ENCODE measurements around the gene ZP4.

ZP4 gene, protein sequence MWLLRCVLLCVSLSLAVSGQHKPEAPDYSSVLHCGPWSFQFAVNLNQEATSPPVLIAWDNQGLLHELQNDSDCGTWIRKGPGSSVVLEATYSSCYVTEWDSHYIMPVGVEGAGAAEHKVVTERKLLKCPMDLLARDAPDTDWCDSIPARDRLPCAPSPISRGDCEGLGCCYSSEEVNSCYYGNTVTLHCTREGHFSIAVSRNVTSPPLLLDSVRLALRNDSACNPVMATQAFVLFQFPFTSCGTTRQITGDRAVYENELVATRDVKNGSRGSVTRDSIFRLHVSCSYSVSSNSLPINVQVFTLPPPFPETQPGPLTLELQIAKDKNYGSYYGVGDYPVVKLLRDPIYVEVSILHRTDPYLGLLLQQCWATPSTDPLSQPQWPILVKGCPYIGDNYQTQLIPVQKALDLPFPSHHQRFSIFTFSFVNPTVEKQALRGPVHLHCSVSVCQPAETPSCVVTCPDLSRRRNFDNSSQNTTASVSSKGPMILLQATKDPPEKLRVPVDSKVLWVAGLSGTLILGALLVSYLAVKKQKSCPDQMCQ

DNA sequence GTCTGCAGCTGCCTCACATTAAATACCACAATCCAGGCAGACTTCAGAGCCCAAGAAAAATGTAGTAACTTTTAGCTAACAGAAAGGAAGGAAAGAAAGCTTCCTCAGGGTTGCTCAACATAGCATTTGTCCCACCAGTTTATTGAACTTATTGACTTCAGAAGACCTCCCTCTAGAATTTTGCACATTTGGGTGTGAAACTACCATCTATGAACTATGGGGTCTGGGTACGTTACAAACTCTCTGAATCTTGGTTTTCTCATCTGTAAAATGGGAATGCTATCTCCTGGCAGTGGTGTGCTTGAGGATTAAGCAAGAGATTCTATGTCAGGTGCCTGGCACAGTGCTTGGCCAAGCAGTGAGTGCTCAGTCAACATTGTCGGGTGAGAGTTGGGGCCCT lies at the start of gene ZP4:
Gene ZP4, minus strand, starts transcription at position 101 of the 400 bp plus-strand sequence. CDS start 287 bp downstream, outside the sequence.
- no peak for DNase-seq

DNA sequence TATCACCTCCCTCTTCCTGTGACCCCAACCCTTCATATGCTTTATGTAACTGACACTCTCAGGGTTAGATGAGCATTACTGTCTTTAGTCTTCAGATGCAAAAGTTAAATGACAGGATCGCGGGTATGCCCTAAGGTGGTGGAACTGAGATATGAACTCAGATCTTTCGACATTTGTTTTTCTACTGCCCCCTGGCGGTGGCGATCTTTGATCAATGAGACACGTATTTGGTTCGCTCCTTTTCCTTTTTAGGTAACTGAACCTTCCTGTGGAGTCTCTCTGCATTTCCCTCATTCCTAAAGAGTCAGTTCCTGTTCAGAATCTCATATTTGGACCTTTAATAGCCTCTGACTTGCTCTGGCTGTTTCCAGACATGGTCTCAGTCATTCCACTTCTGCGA lies 47.8 kb upstream of the ZP4 start:
- DNase-seq: no peak

DNA sequence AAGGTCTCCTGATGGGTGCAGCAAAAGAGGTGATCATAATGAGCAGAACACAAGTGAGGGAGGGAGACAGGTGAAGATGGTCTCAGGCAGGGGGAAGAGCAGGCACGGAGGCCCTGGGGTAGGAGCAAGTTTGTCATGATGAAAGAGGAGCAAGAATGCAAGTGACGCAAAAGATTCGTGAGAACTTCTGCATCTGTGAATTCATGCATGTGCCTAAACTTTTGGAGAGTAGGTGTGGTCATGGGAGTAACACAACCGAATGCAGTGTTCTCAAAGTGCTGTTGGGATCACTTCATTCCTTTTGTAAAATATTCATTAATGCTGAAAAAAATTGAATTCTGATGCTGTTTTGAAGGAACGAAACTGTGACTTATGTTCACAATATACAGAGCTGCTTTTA lies 47.3 kb upstream of the ZP4 start:
- DNase-seq: no peak

DNA sequence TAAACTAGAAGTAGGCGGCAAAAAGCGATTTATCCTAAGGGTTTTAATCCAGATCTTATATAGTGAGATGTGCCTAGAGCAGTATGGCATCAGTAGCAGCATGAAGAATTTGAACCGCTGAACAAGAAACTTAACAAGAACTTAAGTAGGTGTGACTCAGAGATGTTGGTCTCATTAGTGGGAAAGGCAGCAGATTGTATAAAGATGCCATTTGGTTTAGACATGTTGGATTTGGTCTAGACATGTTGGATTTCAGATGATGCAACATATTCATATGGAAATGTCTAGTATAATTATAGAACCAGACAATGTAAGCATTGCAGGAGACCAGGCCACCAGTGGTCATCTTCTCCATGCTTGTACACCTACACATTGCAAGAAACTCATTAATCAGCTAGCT lies 42.1 kb upstream of the ZP4 start:
- DNase-seq: no peak

DNA sequence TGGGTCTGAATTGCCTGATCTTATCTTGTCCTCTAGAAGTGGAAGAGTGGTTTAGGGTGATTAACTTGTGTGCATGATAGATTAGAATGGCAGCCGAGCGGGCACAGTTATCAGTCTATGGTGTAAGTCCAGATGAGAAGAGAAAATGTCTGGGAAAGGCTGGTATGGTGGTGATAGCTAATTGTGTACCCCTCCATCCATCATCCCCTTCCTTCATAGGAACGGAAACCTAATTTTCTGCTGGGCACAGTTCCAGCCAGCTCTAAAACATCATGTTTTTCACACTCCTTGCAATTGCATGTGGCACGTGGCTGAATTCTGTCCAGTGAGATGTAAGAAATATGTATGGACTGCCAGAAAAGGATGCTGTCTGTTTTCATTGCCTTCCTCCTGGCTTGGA lies 40.9 kb upstream of the ZP4 start:
- no peak for DNase-seq

DNA sequence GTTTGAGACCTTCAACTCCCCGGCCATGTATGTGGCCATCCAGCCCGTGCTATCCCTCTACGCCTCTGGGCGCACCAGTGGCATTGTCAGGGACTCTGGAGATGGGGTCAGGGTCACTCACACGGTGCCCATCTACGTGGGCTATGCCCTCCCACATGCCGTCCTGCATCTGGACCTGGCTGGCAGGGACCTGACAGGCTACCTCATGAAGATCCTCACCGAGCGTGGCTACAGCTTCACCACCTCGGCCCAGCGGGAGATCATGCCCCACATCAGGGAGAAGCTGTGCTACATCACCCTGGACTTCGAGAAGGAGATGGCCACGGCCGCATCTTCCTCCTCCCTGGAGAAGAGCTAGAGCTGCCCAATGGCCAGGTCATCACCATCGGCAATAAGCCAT lies 36.5 kb upstream of the ZP4 start:
- no peak for DNase-seq

DNA sequence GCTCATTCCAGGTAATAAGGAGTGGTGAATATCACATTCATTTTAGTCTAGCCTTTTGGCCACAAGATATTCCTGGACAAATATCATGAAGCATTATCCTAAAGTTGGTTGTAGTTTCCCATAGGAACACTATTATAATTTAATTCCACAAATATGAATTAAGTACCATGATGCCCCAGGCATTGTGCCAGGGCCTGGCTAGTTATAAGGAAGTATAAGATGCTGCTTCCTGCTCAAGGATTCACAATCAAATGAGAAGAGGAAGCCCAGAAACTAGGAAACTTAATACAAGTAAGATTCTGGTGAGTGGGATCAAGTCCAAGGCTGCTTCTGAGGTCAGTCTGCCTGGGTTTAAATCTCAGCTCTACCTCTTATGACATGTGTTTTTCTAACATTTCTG lies 30.6 kb upstream of the ZP4 start:
- DNase-seq: no peak

DNA sequence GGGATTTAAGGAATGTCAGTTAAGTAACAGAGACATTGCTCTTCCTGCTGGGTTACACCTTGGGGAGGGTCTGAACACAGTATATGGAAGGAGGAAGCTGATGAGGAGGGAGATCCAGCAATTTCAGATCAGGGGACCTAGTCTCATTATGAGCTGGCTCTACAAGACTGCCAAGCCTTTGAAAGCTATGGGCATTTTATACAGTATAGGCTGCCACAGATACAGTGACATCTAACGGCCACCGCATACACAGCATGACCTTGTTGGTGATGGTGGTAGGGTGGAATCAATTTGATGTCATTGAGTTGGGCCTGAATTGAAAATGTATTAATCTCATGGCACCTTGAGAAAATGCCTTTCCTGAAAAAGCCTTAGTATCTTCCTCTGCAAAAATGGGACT lies 22.6 kb upstream of the ZP4 start:
- DNase-seq: no peak

DNA sequence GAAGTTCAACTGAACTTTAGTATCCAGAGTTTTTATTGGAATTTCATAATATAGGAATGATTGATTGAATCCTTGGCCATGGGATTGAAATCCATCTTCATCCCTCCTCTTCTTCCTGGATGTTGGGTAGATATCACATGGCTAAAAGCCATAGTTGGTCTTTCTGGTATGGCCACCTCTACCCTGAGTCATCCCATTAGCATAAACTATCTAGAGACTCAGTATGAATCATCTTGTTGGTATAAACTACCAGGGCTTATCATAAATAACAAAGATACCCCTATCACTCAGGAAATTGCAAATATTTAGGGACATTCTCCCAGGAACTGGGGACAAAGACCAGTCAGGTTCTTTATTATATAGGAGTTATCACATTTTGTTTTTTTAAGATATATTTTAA lies 21.2 kb upstream of the ZP4 start:
- DNase-seq: no peak

DNA sequence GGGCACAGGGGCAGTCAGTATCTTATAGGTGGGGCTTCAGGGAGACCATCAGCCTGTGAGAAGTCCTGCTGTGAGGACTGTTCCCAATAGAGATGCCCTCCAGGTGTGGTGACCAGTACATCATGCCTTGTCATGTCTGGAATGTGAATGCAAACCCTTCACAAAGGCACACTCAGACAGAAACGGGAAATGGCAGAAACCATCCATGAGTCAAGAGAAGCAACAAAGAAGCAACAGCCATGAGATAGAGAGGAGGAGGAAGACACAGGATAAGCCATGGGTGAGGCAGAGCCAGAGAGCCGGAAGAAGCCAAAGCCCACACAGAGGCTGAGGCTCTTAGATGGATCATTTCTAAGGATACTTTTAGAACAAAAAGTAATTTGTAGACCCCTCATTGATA lies 20.1 kb upstream of the ZP4 start:
- no peak for DNase-seq

DNA sequence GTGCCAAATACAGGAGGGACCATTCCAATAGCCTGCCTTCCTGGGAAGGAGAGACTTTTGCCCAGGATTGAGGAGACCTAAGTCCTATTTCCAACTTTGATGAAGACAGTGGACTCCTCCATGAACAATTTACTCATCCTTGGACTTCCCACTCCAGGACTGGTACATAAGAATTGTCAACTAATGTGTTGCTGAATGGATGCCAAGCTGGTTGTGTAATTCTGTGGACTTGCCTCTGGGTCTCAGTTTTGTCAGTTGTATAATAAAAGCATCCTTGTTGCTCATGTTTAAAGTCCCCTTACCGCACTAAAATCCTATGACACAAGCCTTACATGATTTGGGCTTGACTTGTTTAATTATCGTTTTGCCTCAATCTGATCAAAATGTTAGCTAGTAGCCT lies 13.2 kb upstream of the ZP4 start:
- DNase-seq: no peak

DNA sequence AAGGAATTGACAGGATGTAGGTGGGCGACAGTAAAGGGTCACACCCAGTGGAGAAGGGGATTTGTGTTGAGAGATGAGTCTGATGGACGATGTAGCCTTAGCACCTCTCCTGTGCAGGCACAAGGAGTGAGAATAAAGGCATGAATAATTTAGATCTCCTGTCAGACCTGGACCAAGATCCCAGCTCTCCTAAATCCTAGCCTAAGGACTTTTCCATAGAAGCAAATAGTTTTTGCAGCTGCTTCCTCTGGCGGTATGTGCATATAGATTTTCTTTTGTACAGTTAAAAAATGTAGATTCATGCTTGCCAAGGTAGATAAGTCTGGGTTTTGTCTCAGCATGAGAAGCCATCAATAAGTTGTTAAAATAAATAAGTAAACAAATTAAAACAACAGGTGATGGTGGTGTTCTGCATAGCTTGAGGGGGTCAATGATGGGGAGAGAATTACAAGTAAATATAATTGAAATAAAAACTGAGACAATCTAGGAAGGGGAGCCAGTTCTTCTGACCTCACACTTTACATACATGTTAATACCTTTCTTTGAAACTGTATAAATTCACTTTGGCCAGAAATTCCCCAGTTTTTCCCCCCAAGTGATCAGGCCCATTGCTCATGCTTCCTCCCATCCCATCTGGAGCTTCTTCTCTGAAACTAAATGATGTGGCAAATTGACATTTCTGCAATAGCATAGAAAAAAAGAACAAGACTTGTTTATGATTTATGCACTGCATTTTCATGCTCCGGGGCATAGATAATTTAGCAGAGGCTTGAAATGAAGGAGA lies 12.4 kb upstream of the ZP4 start:
- no peak for DNase-seq

DNA sequence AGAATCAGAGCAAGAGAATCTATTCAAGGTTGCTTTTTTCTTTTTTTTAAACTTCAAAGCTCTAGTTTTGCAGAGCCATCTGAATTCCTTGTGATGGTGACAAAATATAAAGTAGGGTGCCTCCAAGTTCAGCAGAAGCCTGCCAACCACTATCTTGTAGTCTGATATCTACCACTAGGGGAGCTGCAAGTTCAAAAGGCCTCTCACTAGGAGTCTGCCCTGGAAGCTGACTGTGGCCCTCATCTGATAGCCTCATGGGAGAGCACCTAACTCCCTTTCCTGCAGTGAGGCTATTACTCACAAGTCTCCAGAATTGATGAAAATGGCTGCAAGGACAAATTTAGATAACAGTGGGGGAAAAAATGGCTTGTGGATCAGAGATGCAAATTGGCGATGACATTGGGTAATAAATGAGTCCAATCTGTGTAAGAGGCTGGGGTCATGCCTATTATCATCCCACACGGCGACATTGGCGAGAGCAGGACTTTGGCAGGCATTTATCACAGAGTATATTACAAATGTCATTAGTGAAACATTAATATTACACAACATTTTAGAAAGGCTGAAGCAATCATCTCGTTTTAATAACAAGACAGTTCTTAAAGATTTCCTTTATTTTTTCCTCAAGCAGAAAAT lies 10.7 kb upstream of the ZP4 start:
- no peak for DNase-seq

DNA sequence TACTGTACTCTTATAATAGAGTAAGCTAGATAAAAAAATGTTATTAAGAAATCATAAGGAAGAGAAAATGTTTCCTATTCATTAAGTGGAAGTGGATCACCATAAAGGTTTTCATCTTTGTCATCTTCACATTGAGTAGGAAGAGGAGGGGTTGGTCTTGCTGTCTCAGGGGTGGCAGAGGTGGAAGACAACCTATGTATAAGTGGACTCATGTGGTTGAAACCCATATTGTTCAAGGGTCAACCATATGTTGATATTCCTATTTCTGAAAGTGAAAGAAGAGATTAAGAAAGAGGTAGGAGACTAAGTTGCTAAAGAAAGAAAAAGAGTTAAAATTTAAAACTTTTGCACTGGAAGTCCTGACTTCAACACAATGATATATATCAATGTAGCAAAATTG lies 4.9 kb upstream of the ZP4 start:
- no peak for DNase-seq

DNA sequence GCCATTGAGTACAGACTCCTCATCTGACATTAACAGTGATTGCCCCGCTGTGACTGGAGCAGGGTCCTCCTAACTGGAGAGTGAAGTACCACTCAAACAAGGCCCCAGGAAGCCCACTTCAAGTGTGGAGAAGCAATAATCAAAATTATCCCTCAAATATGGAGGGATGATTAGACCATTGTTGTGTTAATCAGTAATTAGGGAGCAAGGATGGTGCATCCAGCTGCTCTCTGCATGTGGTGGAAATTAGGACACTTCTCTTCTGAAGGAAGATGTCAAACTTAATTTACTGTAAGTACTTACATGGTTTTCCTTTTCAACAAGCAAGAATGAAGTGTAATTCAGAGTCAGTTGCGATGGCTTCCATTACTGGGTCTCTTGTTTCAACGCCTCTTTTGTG lies 3.4 kb upstream of the ZP4 start:
- DNase-seq: no peak

DNA sequence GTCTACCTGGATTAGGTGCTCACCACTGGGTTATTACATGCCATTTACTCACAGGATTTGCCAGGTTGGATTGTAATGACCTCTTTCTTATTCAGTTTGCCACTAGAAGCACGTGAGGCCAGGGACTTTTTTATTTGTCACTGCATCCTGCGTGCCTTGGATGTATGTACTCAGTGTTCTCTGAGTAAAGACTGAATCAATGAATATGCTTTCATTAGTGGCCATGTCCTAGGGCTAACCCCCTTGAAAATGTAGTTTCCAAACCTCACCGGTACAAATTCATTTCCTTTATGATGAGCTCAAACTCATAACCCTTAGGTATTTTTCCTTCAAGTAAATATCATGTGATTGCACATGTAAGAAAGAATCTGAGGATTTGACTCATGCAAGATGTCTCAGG lies 1.3 kb upstream of the ZP4 start:
- no peak for DNase-seq

DNA sequence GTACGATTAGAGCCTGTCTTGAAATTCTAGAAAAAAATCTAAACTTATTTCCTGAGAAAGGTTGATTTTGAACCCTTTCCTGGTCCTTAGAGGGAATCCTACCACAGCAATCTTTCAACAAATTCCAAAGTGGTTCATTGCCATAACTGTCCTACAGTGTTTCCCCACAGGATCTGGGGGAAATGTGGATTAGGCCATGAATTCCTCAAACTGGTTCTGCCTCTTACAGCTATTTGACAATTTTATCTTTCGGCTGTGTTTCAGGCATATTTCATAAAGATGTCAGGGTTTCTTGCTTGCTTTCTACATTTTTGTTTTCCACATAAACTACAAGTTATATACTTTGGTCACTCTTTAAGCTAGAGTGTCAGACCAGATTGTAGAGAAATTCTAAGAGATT lies 544 bp upstream of the ZP4 start:
- no peak for DNase-seq

DNA sequence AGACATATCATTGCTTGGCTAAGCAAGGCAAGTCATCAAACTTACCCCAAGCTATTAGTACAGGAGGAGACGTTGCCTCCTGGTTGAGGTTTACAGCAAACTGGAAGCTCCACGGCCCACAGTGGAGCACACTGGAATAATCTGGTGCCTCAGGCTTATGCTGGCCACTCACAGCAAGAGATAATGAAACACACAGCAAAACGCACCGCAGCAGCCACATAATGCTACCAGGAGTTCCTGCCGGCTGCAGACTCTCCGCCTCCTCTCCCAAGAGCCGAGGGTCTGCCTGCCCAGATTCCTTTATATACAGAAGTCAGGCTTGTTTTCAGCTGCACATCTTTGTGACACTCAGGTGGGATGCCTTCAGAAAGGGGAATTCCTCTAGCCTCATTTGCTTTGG lies 306 bp downstream of the ZP4 start:
- no peak for DNase-seq

DNA sequence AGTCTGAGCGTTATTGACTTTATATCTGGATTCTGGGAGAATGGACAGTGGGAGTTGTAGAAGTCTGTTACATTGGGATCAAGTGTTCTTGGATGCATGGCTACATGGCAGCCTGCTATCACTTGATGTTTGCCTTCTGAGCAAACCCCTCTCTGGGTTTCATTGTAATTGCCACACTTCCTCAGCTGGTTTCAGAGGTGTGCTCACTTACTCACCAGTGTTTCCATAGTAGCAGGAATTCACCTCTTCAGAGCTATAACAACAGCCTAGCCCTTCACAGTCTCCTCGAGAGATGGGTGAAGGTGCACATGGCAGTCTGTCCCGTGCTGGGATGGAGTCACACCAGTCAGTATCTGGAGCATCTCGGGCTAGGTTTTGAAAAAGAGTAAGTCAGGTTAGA lies 2.6 kb downstream of the ZP4 start:
- no peak for DNase-seq

DNA sequence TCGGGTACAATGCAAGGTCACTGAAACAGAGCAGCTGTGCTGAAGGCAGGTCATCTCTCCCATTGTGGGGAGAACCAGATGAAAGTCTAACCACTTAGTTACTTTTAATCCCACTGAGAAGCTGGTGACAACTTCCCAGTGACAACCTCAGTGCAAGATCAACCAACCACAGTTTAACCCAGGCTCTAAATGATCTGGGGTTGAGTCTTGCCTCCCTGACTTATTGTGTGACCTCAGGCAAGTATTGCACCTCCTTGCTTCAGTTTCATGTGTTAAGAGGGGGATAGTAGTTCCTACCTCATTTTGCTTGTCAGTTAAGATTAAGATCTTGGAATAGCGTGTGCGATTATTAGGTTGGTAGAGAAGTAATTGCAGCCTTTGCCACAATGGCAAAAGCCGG lies 3.2 kb downstream of the ZP4 start:
- DNase-seq: no peak

DNA sequence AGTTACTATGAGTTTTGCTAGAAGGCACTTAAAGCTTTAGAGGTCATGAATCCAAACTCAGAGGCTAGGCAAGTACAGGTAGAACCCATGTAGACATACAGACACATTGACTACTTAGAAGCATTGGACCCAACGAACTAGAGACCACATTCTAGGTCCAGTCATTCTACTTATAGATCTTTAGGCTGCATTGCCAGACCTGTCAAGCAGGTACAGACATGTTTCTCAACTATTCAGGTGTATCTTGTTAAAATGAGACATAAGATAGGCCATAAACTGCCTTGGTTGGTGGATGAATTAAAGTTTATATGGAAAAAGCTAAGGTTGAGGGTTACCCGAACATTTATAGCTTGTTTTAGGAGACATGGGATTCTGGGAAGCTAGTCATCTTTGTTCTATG lies 6.5 kb downstream of the ZP4 start:
- no peak for DNase-seq

DNA sequence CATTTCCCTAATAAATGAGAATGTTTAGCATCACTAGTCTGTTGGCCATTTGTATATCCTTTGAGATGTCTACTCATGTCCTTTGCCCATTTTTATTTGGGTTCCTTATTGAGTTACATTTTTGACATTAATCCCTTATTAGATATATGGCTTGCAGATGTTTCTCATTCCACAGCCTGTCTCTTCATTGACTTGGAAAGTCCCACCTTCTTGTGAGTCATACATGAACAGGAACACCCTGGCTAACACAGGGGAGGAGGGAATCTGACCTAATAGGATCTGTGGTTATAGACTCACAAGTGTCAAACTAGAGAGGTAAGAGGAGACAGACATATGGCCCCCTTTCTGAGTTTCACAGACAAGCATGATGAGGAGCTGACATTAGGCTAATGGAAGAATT lies 11.5 kb downstream of the ZP4 start:
- no peak for DNase-seq

DNA sequence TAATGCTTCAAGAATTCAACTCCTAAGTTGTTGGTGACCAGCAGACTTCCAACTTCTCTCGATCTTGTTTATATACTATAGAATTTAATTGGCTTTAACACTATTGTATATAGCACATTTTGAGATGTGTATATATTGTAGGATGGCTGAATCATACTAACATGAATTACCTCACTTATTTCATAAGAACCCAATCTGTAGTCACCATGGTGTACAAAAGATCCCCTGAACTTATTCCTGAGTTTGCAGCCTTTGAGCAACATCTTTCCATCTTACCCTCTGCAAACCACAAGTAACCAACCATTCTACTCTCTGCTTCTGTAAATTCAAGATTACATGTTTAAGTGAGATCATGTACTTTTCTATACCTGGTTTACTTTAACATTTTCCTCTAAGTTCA lies 12.3 kb downstream of the ZP4 start:
- DNase-seq: no peak

DNA sequence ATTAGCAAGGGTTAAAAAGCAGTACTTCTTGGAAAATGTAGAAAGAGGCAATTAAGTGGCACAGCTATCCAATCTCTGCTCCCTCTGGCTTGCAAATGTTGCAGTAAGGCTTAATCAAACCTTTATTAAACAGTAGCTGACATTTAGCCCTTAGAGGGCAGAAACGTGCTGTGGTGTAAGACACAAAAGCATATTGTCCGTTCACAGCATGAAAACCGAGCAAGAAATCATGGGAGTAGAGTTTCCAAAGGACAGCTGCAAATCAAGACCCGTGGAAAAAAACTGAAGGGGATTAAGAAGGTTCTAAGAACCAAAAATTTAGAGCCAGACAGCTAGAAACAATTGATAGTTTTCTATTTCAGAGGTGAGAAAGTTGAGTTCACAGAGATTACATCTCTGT lies 13.1 kb downstream of the ZP4 start:
- no peak for DNase-seq

All from 8988T (cell line).